HepG2 (cell line): ENCODE data around the gene SCYGR6. TPM values are rescaled to one million over a fixed set of nuclear protein-coding genes. Genes with fewer than 3 reads are reported as not detected.

ENCODE experiments used
- CREB1 ChIP-seq, 2 experiments: fragments of 450-650 bp in 1 of 2; IDR thresholded peaks; 2 replicates each; pipeline ENCODE4 v1.6.1; 2016 to 2017; ENCODE audit warnings: control low read depth in 1 of 2, mild to moderate bottlenecking in 1 of 2, missing compliant biosample characterization in 1 of 2, missing genetic modification characterization in 1 of 2
- KDM1A ChIP-seq: IDR thresholded peaks from 2 replicates; pipeline ENCODE4 v1.6.1; 2016; ENCODE audit warnings: missing compliant biosample characterization
- KLF11 ChIP-seq: IDR thresholded peaks from 2 replicates; pipeline ENCODE4 v1.6.1; 2016; ENCODE audit warnings: missing compliant biosample characterization
- LCORL ChIP-seq, 2 experiments: fragments of 450-650 bp in 1 of 2; sonication (generic) in 1 of 2; formaldehyde crosslinking in 1 of 2; IDR thresholded peaks; 2 replicates each; pipeline versions ENCODE4 v1.5.0 to v1.6.1; 2017 to 2020; ENCODE audit warnings: antibody characterized with exemption in 1 of 2, missing genetic modification reagents in 1 of 2
- NCOR1 ChIP-seq: fragments of 200-600 bp; sonication (generic); IDR thresholded peaks from 2 replicates; pipeline ENCODE4 v1.7.0; 2017; ENCODE audit warnings: antibody characterized with exemption, low read length, borderline replicate concordance
- ONECUT2 ChIP-seq: sonication (generic); formaldehyde crosslinking; IDR thresholded peaks from 2 replicates; pipeline ENCODE4 v1.4.0; 2020; ENCODE audit warnings: missing genetic modification reagents
- POLR2G ChIP-seq: fragments of 200-400 bp; formaldehyde crosslinking; IDR thresholded peaks from 2 replicates; pipeline ENCODE4 v1.6.1; 2018; ENCODE audit warnings: mild to moderate bottlenecking, low read depth, low read length, moderate library complexity
- SETDB1 ChIP-seq: sonication (generic); formaldehyde crosslinking; IDR thresholded peaks from 2 replicates; pipeline ENCODE4 v1.5.1; 2020; ENCODE audit warnings: missing genetic modification reagents, mild to moderate bottlenecking, borderline replicate concordance
- SNRNP70 ChIP-seq: fragments of 200-400 bp; formaldehyde crosslinking; IDR thresholded peaks from 2 replicates; pipeline ENCODE4 v1.6.1; 2017; ENCODE audit warnings: mild to moderate bottlenecking, low read depth, low read length, moderate library complexity
- TARDBP ChIP-seq: sonication (generic); formaldehyde crosslinking; IDR thresholded peaks from 2 replicates; pipeline ENCODE4 v1.8.0; 2022; ENCODE audit warnings: mild to moderate bottlenecking, missing genetic modification reagents
- TBP ChIP-seq: sonication (generic); formaldehyde crosslinking; IDR thresholded peaks from 2 replicates; pipeline ENCODE4 v1.5.0; 2020; ENCODE audit warnings: missing genetic modification reagents
- TFE3 ChIP-seq: IDR thresholded peaks from 2 replicates; pipeline ENCODE4 v1.6.1; 2016
- TMF1 ChIP-seq: sonication (generic); formaldehyde crosslinking; IDR thresholded peaks from 2 replicates; pipeline ENCODE4 v1.8.1; 2022; ENCODE audit warnings: low read depth, missing genetic modification reagents
- TRIM24 ChIP-seq: sonication (generic); formaldehyde crosslinking; IDR thresholded peaks from 2 replicates; pipeline ENCODE4 v1.8.0; 2022; ENCODE audit warnings: mild to moderate bottlenecking, missing genetic modification reagents
- ZNF235 ChIP-seq: sonication (generic); formaldehyde crosslinking; IDR thresholded peaks from 2 replicates; pipeline ENCODE4 v1.8.1; 2023; ENCODE audit warnings: mild to moderate bottlenecking, missing genetic modification reagents, borderline replicate concordance
- ZNF333 ChIP-seq: sonication (generic); formaldehyde crosslinking; IDR thresholded peaks from 2 replicates; pipeline ENCODE4 v1.4.0; 2020; ENCODE audit warnings: mild to moderate bottlenecking, missing genetic modification reagents, borderline replicate concordance
- ZNF33B ChIP-seq: sonication (generic); formaldehyde crosslinking; IDR thresholded peaks from 2 replicates; pipeline ENCODE4 v1.5.1; 2020; ENCODE audit warnings: mild to moderate bottlenecking, missing genetic modification reagents
- ZNF367 ChIP-seq: sonication (generic); formaldehyde crosslinking; IDR thresholded peaks from 2 replicates; pipeline ENCODE4 v1.4.0; 2020; ENCODE audit warnings: missing genetic modification reagents, borderline replicate concordance
- ZNF432 ChIP-seq: sonication (generic); formaldehyde crosslinking; IDR thresholded peaks from 2 replicates; pipeline ENCODE4 v1.5.0; 2020; ENCODE audit warnings: missing genetic modification reagents, mild to moderate bottlenecking, borderline replicate concordance
- ZNF496 ChIP-seq: sonication (generic); formaldehyde crosslinking; IDR thresholded peaks from 2 replicates; pipeline ENCODE4 v1.8.1; 2023; ENCODE audit warnings: mild to moderate bottlenecking, moderate library complexity, missing genetic modification reagents; ENCODE audit not compliant: insufficient replicate concordance
- ZNF639 ChIP-seq: conservative IDR thresholded peaks from 2 replicates; pipeline ENCODE4 v1.6.1; 2018; ENCODE audit warnings: missing genetic modification reagents
- ZNF878 ChIP-seq: sonication (generic); formaldehyde crosslinking; IDR thresholded peaks from 2 replicates; pipeline ENCODE4 v1.8.1; 2023; ENCODE audit warnings: mild to moderate bottlenecking, missing genetic modification reagents, moderate library complexity
- polyA plus RNA-seq, 8 experiments: library from polyadenylated mRNA; depleted of rRNA in 3 of 8; stranded (reverse) in 7 of 8; unstranded in 1 of 8; fragments of >200 nt; fragmentation: Illumina TruSeq in 4 of 8; extraction: Trizol in 4 of 8; gene quantifications; 2 replicates each; pipeline versions ENCODE4 v1.2.1 to v1.2.3, GENCODE V29; 2011 to 2016; ENCODE audit warnings: low read depth in 4 of 8, missing spikeins in 1 of 8, mixed read lengths in 1 of 8; ENCODE audit not compliant: insufficient read depth in 1 of 8
- total RNA-seq, 5 experiments: library from RNA; depleted of rRNA; stranded (reverse); fragments of >200 nt; fragmentation: Illumina TruSeq; extraction: Trizol; gene quantifications; 2 replicates each; pipeline ENCODE4 v1.2.3, GENCODE V29; 2016; ENCODE audit warnings: low read depth in 1 of 5
- TF ChIP-seq, protein P1 (sequence below): sonication (generic); formaldehyde crosslinking; IDR thresholded peaks from 2 replicates; pipeline ENCODE4 v1.8.1; 2022; ENCODE audit warnings: low read depth, mild to moderate bottlenecking, missing genetic modification reagents
- TF ChIP-seq, protein P2 (sequence below): IDR thresholded peaks from 2 replicates; pipeline ENCODE4 v1.6.1; 2016; ENCODE audit warnings: missing biosample characterization, missing genetic modification reagents, low read depth

The SCYGR6 gene
- total and polyA plus RNA-seq, 2 of the 13 experiments (the other 11 are each of a cell fraction or from before 2014, with no cell fraction given): not detected

DNA sequence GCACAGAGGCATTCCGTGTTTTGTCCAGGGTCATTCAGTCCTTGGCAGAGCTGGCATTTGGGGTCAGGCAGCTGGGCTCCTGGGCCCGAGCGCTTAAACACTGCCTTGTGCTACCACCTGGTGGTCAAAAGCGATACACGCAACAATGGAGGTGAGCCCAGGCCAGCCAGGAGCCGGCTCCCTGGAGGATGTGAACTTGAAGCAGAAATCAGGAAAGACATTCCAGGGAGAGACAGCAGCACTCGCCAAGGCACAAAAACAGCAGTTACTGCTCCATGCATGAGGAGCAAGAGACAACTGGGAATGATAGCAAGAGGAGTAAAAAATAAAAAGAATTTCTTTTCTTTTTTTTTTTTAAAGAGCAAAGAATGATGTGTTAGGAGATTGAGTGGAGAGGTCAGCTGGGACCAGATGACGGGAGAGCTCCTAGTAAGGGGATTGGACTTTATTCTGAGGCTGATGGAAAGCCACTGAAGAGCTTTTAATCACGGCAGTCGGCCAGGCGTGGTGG is 41.9 kb upstream of the SCYGR6 start (continued):
- TF ChIP-seq ONECUT2 (CRISPR knock-in tag) (no peak), ZNF235 (CRISPR knock-in tag) (no peak), ZNF878 (CRISPR knock-in tag) (no peak), SNRNP70 (no peak), ZNF33B (CRISPR knock-in tag) (no peak), ZNF367 (CRISPR knock-in tag) (no peak), ZNF496 (CRISPR knock-in tag) (no peak), TFE3 (0 out of 2 replicates have a peak, but pooled peaks have one; percentile 43), SETDB1 (CRISPR knock-in tag) (no peak), TMF1 (CRISPR knock-in tag) (no peak), ZNF432 (CRISPR knock-in tag) (no peak), POLR2G (no peak), TBP (CRISPR knock-in tag) (no peak), LCORL (IDR thresholded peaks at IDR 0.05) (no peak), LCORL (CRISPR knock-in tag; IDR thresholded peaks at IDR 0.05) (peak; percentile 52; the same call in 1 of the 2 replicates), KLF11 (CRISPR knock-in tag) (no peak), TRIM24 (CRISPR knock-in tag) (no peak), KDM1A (CRISPR knock-in tag) (no peak), NCOR1 (no peak), ZNF333 (CRISPR knock-in tag) (no peak), CREB1 (IDR thresholded peaks at IDR 0.05) (no peak), CREB1 (CRISPR knock-in tag; IDR thresholded peaks at IDR 0.05) (no peak), ZNF639 (CRISPR knock-in tag) (no peak), TARDBP (peak; percentile 52)
- TF ChIP-seq, protein P1, sequence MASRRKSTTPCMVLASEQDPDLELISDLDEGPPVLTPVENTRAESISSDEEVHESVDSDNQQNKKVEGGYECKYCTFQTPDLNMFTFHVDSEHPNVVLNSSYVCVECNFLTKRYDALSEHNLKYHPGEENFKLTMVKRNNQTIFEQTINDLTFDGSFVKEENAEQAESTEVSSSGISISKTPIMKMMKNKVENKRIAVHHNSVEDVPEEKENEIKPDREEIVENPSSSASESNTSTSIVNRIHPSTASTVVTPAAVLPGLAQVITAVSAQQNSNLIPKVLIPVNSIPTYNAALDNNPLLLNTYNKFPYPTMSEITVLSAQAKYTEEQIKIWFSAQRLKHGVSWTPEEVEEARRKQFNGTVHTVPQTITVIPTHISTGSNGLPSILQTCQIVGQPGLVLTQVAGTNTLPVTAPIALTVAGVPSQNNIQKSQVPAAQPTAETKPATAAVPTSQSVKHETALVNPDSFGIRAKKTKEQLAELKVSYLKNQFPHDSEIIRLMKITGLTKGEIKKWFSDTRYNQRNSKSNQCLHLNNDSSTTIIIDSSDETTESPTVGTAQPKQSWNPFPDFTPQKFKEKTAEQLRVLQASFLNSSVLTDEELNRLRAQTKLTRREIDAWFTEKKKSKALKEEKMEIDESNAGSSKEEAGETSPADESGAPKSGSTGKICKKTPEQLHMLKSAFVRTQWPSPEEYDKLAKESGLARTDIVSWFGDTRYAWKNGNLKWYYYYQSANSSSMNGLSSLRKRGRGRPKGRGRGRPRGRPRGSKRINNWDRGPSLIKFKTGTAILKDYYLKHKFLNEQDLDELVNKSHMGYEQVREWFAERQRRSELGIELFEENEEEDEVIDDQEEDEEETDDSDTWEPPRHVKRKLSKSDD (CRISPR knock-in tag): no peak
- TF ChIP-seq, protein P2, sequence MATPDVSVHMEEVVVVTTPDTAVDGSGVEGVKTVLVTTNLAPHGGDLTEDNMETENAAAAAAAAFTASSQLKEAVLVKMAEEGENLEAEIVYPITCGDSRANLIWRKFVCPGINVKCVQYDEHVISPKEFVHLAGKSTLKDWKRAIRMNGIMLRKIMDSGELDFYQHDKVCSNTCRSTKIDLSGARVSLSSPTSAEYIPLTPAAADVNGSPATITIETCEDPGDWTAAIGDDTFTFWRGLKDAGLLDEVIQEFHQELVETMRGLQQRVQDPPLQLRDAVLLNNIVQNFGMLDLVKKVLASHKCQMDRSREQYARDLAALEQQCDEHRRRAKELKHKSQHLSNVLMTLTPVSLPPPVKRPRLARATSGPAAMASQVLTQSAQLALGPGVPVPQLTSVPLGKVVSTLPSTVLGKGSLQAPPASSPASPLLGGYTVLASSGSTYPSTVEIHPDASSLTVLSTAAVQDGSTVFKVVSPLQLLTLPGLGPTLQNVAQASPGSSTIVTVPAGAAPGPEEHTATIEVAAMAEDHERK (CRISPR knock-in tag): no peak
